GM19099 (cell line): ENCODE results near the gene ATP1A2.

Experiments used
- POLR2A ChIP-seq: IDR thresholded peaks from 3 replicates; pipeline ENCODE4 v1.6.1; 2011; ENCODE audit warnings: low read depth; ENCODE audit not compliant: insufficient read length; ENCODE audit errors: extremely low read depth

ATP1A2 gene

DNA sequence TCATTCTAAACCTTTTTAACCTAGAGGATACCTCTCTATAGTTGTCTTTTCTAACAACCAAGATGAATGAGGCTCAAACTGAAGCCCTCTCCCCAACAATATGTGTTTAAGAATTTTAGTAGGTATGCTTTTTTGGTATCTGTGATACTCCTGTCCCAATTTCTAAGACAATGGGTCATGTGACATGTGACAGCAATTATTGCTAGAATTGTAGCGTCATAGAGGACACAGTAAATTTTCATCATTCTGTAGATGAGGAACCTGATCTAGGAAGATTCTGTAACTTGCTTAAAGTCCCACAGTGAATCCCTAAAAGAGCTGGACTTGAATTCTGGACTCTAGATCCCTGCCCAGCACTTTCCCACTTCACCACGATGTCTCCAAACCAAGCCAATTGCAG lies 63.2 kb downstream of the ATP1A2 start:
- no peak for TF ChIP-seq POLR2A

DNA sequence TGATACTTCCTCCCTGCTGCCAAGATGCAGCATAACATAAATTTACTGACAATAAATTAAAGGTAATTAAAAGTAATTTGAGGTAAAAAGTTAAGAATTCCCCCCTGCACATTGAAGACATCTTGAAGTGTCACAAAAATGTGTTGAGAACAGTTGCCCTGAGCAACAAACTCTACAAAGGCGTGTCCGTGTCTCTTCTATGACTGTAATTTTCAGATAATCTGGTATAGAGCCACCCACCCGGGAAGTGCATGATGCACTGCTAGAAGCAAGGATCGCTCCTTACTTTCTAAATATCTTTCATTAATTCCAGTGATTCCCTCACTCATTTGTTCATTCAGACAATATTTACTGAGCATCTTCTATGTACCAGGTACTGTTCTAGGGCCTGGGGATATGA lies 63.8 kb downstream of the ATP1A2 start:
- TF ChIP-seq POLR2A, result no peak

DNA sequence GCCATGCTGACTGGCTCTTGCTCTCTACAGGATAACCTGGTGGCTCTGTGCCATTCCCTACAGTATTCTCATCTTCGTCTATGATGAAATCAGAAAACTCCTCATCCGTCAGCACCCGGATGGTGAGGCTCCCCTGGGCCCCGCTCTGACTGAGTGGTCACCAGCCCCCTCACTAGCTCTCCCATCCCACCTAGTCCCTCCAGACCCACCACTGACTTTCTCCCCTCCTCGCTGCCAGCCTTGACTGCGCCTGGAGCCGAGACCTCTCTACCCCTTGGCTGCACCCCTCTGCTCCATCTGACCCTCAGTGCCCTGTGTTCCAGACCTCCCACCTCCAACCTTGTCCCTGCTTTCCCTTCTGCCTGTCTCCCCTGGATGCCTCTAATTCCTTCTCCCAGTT lies 70.7 kb downstream of the ATP1A2 start:
- TF ChIP-seq POLR2A, result no peak

DNA sequence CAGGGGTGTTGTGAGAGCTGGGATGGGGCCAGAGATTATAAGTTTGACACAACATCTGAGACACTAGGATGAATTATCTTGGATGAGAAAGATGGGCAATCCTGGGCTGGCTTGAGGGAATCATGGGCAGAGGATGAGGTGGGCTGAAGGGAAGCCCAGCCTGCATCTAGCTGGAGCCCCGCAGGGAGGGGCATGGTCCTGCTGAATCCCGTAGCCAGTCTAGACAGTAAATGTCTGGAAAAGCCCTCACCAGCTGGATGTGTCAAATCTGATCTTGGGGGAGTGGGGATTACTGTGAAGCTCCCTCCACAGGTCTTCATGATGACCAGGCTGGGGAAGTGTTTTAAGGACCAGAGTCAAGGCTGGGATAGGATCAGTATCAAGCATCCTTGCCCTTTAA lies 71.2 kb downstream of the ATP1A2 start:
- no peak for TF ChIP-seq POLR2A

DNA sequence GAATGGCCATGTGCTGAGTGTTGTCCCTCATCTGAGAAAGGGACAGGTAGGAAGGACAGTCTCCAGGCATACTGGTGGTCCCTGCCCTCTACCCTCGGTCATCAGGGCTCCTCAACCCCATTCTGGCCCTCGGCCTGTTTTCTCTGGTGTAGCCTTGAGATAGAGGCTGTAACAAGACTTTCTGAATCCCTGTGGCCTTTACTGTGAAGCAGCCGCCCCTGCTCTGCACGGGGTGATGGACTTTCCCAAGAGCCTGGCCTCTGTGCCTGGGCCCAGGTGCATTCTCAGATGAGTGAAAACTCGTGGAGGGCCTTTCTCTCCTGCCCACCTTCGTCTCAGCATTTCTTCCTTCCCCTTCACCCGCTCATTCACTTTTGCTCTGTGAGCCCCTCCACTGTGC lies 71.8 kb downstream of the ATP1A2 start:
- TF ChIP-seq POLR2A, result no peak

DNA sequence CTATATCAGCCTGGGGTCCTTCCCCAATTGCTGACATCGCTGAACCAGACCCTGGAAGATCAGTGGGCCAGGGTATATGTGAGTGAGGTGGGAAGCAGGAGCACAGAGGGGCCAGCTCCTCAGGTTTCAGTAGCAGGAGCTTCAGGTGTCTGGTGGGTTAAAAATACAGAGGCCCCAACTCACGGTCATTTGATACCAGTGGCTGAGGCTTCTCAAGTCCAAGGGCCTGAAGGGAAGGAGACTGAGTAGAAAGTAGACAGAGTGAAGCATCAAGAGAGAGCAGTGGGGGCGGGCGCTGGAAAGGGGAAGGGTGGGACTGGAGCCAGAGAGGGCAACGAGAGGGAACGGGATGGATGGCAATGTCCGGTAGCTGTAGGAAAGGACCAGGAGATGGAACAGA lies 72.8 kb downstream of the ATP1A2 start:
- no peak for TF ChIP-seq POLR2A

DNA sequence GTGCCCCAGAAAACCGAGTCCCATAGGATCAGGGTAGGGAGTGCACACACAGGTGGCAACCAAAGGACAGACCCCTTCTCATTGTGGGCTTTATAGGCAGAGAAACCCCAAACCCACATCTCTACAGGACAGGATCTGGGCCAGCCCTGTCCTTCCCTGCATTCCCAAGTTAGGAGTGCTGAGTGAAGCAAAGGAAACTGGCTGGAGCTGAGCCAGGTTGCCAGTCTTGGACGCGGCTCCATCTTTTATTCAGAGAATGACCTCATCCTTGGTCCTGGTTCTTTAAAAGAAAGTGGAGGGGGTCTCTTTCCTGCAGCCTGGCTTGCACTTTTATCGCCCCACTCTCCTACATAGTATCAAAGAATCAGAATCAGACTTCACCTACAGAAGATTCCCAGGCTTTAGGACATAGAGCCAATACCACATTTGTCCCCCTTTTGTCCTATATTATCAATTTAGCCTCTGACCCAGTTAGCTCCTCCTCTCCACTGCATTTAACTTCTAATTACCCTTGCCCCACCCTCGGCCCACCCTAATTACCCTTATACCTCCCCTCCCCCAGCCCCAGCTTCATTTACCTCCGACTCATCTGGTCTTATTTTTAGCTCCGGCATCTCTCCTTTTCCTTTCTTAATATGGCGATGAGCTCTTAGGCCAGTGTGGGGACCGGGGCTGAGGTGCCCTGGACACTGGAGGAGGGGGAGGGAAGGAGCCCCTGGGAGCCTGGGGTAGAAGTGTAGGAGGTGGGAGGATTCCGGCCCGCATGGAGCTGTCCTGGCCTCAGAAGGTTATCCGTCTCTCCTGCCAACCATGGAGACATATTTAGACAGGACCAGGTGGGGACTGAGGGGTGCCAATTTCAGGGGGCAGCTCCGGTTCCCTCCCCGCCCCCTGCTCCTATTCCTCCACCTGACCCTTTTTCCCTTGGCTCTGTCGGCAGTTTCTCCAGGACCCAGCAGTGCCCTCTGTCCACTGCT lies 74.4 kb downstream of the ATP1A2 start, which contains the start of gene CASQ1:
TSS of gene CASQ1 (plus strand) at position 927 of the 977 bp plus-strand sequence. CDS start 177 bp downstream, outside the sequence.
- no peak for TF ChIP-seq POLR2A

DNA sequence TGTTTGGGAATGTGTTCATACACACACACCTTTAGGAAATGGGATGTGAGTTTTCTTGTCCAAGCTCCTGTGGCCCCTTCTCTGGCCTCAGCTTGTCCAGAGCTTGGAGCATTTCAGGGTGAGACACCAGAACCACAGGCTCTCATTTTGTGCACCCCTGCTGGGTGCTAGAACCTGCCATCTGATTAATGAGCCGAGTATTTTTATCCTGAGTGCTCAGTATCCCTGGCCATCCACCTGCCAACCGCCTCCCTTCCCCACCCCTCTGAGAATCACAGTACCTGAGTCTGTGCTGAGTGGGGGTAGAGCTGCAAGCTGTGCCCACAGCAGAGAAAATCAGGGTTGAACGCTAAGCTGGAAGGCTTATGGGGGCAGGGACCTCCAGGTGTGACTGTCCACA lies 76.2 kb downstream of the ATP1A2 start:
- TF ChIP-seq POLR2A, result no peak

DNA sequence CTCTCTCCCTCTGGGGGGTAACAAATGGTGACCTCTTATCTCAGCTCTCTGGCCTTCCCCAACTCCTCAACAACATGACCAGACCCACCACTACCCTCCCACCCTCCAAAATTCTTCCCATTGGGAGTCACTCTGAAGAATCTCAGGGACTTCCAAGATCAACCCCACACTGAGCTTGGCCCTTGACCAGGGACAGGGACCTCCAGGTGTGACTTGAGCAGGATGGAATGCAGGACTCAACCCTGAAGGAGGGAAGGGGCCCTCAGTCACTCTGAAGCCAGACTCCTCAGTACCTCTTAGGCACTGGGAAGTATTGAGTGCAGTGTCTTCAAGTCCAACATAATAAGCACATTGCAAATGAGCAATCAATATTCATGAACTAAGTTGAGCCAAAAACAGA lies 76.7 kb downstream of the ATP1A2 start:
- TF ChIP-seq POLR2A, result no peak
